Testis (tissue), 2 donors: ENCODE measurements around the gene GNB1L.

Source experiments
- POLR2A ChIP-seq: fragments of 450-650 bp; IDR thresholded peaks from one replicate; pipeline ENCODE4 v1.6.1; 2017; ENCODE audit warnings: antibody characterized with exemption, mild to moderate bottlenecking, moderate library complexity
- TF ChIP-seq, protein P1 (sequence below), 3 experiments: fragments of 450-650 bp in 2 of 3; fragments of 200-600 bp in 1 of 3; sonication (generic) in 1 of 3; IDR thresholded peaks; one replicate each; pipeline ENCODE4 v1.5.1; 2016 to 2019; ENCODE audit warnings: antibody characterized with exemption in 3 of 3, mild to moderate bottlenecking in 2 of 3, moderate library complexity in 1 of 3

GRCh38 chr22:19866665-19867009 is 12.0 kb upstream of the GNB1L start:
- TF ChIP-seq, protein P1, sequence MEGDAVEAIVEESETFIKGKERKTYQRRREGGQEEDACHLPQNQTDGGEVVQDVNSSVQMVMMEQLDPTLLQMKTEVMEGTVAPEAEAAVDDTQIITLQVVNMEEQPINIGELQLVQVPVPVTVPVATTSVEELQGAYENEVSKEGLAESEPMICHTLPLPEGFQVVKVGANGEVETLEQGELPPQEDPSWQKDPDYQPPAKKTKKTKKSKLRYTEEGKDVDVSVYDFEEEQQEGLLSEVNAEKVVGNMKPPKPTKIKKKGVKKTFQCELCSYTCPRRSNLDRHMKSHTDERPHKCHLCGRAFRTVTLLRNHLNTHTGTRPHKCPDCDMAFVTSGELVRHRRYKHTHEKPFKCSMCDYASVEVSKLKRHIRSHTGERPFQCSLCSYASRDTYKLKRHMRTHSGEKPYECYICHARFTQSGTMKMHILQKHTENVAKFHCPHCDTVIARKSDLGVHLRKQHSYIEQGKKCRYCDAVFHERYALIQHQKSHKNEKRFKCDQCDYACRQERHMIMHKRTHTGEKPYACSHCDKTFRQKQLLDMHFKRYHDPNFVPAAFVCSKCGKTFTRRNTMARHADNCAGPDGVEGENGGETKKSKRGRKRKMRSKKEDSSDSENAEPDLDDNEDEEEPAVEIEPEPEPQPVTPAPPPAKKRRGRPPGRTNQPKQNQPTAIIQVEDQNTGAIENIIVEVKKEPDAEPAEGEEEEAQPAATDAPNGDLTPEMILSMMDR (IDR thresholded peaks at IDR 0.05): no peak
- no peak for TF ChIP-seq POLR2A
